HG02943 (cell line): ENCODE results near the gene PTPRT.

Experiments
- ATAC-seq: cut with Tn5 transposase; IDR thresholded peaks from one replicate; pipeline ENCODE4 v1.9.1; 2021; ENCODE audit warnings: mild to moderate bottlenecking, low read depth, moderate library complexity; ENCODE audit not compliant: unreplicated experiment

Gene PTPRT

GRCh38 chr20:42510686-42511085 lies 679.0 kb downstream of the PTPRT start:
- no peak for ATAC-seq

- no peak for ATAC-seq
Measured at GRCh38 chr20:42507874-42508273, 681.8 kb downstream of the PTPRT start.

GRCh38 chr20:42506397-42506796 lies 683.3 kb downstream of the PTPRT start:
- ATAC-seq, result no peak

- ATAC-seq, result no peak
Measured at GRCh38 chr20:42502591-42502990, 687.1 kb downstream of the PTPRT start.

GRCh38 chr20:42496595-42496994 lies 693.1 kb downstream of the PTPRT start:
- no peak for ATAC-seq

GRCh38 chr20:42494290-42494689 lies 695.4 kb downstream of the PTPRT start:
- ATAC-seq, result no peak

- ATAC-seq, result no peak
Measured at GRCh38 chr20:42493001-42493400, 696.7 kb downstream of the PTPRT start.

- peak; percentile 44 for ATAC-seq
Measured at GRCh38 chr20:42492290-42492689, 697.4 kb downstream of the PTPRT start.

- ATAC-seq, result no peak
Measured at GRCh38 chr20:42485556-42485955, 704.1 kb downstream of the PTPRT start.

- no peak for ATAC-seq
Measured at GRCh38 chr20:42484790-42485375, 704.8 kb downstream of the PTPRT start.

GRCh38 chr20:42484335-42484734 lies 705.4 kb downstream of the PTPRT start:
- no peak for ATAC-seq

- ATAC-seq, result no peak
Measured at GRCh38 chr20:42483730-42484303, 705.9 kb downstream of the PTPRT start.

- no peak for ATAC-seq
Measured at GRCh38 chr20:42482808-42483207, 706.9 kb downstream of the PTPRT start.

- ATAC-seq, result no peak
Measured at GRCh38 chr20:42475773-42476172, 713.9 kb downstream of the PTPRT start.

GRCh38 chr20:42474646-42475045 lies 715.1 kb downstream of the PTPRT start:
- no peak for ATAC-seq

GRCh38 chr20:42472198-42472597 lies 717.5 kb downstream of the PTPRT start:
- ATAC-seq, result no peak

- ATAC-seq, result no peak
Measured at GRCh38 chr20:42461965-42462593, 727.6 kb downstream of the PTPRT start.

GRCh38 chr20:42461291-42461690 lies 728.4 kb downstream of the PTPRT start:
- ATAC-seq, result no peak

GRCh38 chr20:42447270-42447669 lies 742.4 kb downstream of the PTPRT start:
- no peak for ATAC-seq

- ATAC-seq, result no peak
Measured at GRCh38 chr20:42444799-42445198, 744.9 kb downstream of the PTPRT start.

- no peak for ATAC-seq
Measured at GRCh38 chr20:42443200-42443599, 746.5 kb downstream of the PTPRT start.

GRCh38 chr20:42442716-42443115 lies 747.0 kb downstream of the PTPRT start:
- ATAC-seq, result no peak
